H9 (cell line): ENCODE measurements around the gene NRXN2. TPM values are rescaled to one million over a fixed set of nuclear protein-coding genes. Genes with fewer than 3 reads are reported as not detected.
A peak's percentile ranks its signal among the peaks of the same experiment; 100 is the strongest.

Source experiments
- DNase-seq: peaks from one replicate; pipeline ENCODE4 v3.0.0-alpha.2; 2017
- H2AFZ ChIP-seq: one replicate; pipeline ENCODE4 v1.6.1; 2013; ENCODE audit warnings: mild to moderate bottlenecking, low read length, control low read depth, moderate library complexity
- H2AK5ac ChIP-seq: 2 replicates; pipeline ENCODE4 v1.6.1; 2013; ENCODE audit warnings: low read length, control low read depth, mixed read lengths; ENCODE audit not compliant: insufficient read length
- H2BK120ac ChIP-seq: one replicate; pipeline ENCODE4 v1.6.1; 2013; ENCODE audit warnings: low read depth, mild to moderate bottlenecking, low read length, control low read depth, inconsistent platforms; ENCODE audit not compliant: poor library complexity, severe bottlenecking
- H2BK12ac ChIP-seq: 2 replicates; pipeline ENCODE4 v1.6.1; 2013; ENCODE audit warnings: low read length, control low read depth, mixed read lengths, low read depth; ENCODE audit not compliant: insufficient read length
- H2BK15ac ChIP-seq: 2 replicates; pipeline ENCODE4 v1.6.1; 2013; ENCODE audit warnings: low read depth, low read length, control low read depth
- H2BK20ac ChIP-seq: one replicate; pipeline ENCODE4 v1.6.1; 2013; ENCODE audit warnings: low read depth, mild to moderate bottlenecking, low read length, control low read depth, inconsistent platforms; ENCODE audit not compliant: poor library complexity, severe bottlenecking
- H2BK5ac ChIP-seq: 2 replicates; pipeline ENCODE4 v1.6.1; 2013; ENCODE audit warnings: low read length, control low read depth, mixed read lengths; ENCODE audit not compliant: insufficient read length
- H3K14ac ChIP-seq: 2 replicates; pipeline ENCODE4 v1.6.1; 2013; ENCODE audit warnings: low read length, control low read depth; ENCODE audit not compliant: insufficient read depth
- H3K18ac ChIP-seq: 2 replicates; pipeline ENCODE4 v1.6.1; 2013; ENCODE audit warnings: low read depth, mild to moderate bottlenecking, mixed read lengths, low read length, control low read depth; ENCODE audit not compliant: insufficient read length
- H3K23ac ChIP-seq: 2 replicates; pipeline ENCODE4 v1.6.1; 2013; ENCODE audit warnings: low read length, control low read depth, mixed read lengths, low read depth; ENCODE audit not compliant: insufficient read length
- H3K23me2 ChIP-seq: 2 replicates; pipeline ENCODE4 v1.6.1; 2013; ENCODE audit warnings: low read depth, mild to moderate bottlenecking, mixed read lengths, low read length, control low read depth; ENCODE audit not compliant: insufficient read length, poor library complexity, severe bottlenecking
- H3K27ac ChIP-seq: 2 replicates; pipeline ENCODE4 v1.5.1; 2013; ENCODE audit warnings: low read length, control low read depth, mixed read lengths, low read depth; ENCODE audit not compliant: insufficient read length
- H3K27me3 ChIP-seq: 2 replicates; pipeline ENCODE4 v1.6.1; 2013; ENCODE audit warnings: low read length, control low read depth, inconsistent platforms; ENCODE audit not compliant: insufficient read depth
- H3K4ac ChIP-seq: 2 replicates; pipeline ENCODE4 v1.6.1; 2013; ENCODE audit warnings: low read depth, mild to moderate bottlenecking, control low read depth, inconsistent platforms, low read length, moderate library complexity
- H3K4me1 ChIP-seq: 2 replicates; pipeline ENCODE4 v1.6.1; 2013; ENCODE audit warnings: low read length, control low read depth, inconsistent platforms; ENCODE audit not compliant: insufficient read depth
- H3K4me2 ChIP-seq: 2 replicates; pipeline ENCODE4 v1.6.1; 2013; ENCODE audit warnings: low read length, control low read depth, mixed read lengths; ENCODE audit not compliant: insufficient read length, insufficient read depth
- H3K56ac ChIP-seq: 2 replicates; pipeline ENCODE4 v1.6.1; 2013; ENCODE audit warnings: low read depth, mild to moderate bottlenecking, mixed read lengths, low read length, control low read depth; ENCODE audit not compliant: insufficient read length
- H3K79me1 ChIP-seq: 2 replicates; pipeline ENCODE4 v1.6.1; 2013; ENCODE audit warnings: low read depth, mild to moderate bottlenecking, moderate library complexity, low read length, control low read depth, inconsistent platforms; ENCODE audit not compliant: insufficient read depth, poor library complexity, severe bottlenecking
- H3K79me2 ChIP-seq: 2 replicates; pipeline ENCODE4 v1.6.1; 2013; ENCODE audit warnings: low read length, control low read depth, inconsistent platforms; ENCODE audit not compliant: insufficient read depth
- H3K9ac ChIP-seq: 2 replicates; pipeline ENCODE4 v1.6.1; 2013; ENCODE audit warnings: low read length, control low read depth, mixed read lengths; ENCODE audit not compliant: insufficient read length; ENCODE audit errors: extremely low read depth
- H3K9me3 ChIP-seq: one replicate; pipeline ENCODE4 v1.6.1; 2013; ENCODE audit warnings: low read depth, low read length, inconsistent platforms; ENCODE audit not compliant: control insufficient read depth
- H3T11ph ChIP-seq: one replicate; pipeline ENCODE4 v1.6.1; 2013; ENCODE audit warnings: mild to moderate bottlenecking, low read length, control low read depth, inconsistent platforms
- H4K20me1 ChIP-seq: one replicate; pipeline ENCODE4 v1.6.1; 2013; ENCODE audit not compliant: control insufficient read depth, insufficient read length, insufficient read depth
- H4K5ac ChIP-seq: 2 replicates; pipeline ENCODE4 v1.6.1; 2013; ENCODE audit warnings: low read depth, mild to moderate bottlenecking, mixed read lengths, low read length, control low read depth; ENCODE audit not compliant: insufficient read length
- H4K8ac ChIP-seq: replicated peaks from 2 replicates; pipeline ENCODE4 v1.6.1; 2013; ENCODE audit warnings: low read length, control low read depth, mixed read lengths, low read depth; ENCODE audit not compliant: insufficient read length
- H4K91ac ChIP-seq: 2 replicates; pipeline ENCODE4 v1.6.1; 2013; ENCODE audit warnings: low read depth, mild to moderate bottlenecking, moderate library complexity, mixed read lengths, low read length, control low read depth; ENCODE audit not compliant: insufficient read length
- H3K27ac Mint-ChIP-seq, 3 experiments: 2 replicates in 2 of 3; 3 replicates in 1 of 3; pipeline ENCODE4 v1.8.0; 2020 to 2021; ENCODE audit warnings: mixed read lengths in 3 of 3, mild to moderate bottlenecking in 1 of 3, moderate library complexity in 1 of 3
- H3K27me3 Mint-ChIP-seq: 2 replicates; pipeline ENCODE4 v1.8.0; 2021; ENCODE audit warnings: low read depth, mild to moderate bottlenecking, moderate library complexity, mixed read lengths
- H3K36me3 Mint-ChIP-seq, 3 experiments: 2 replicates in 2 of 3; 3 replicates in 1 of 3; pipeline ENCODE4 v1.8.0; 2020 to 2021; ENCODE audit warnings: low read depth in 3 of 3, mixed read lengths in 3 of 3; ENCODE audit not compliant: insufficient read depth in 1 of 3
- H3K4me1 Mint-ChIP-seq, 2 experiments: 2 replicates each; pipeline ENCODE4 v1.8.0; 2020; ENCODE audit warnings: mixed read lengths in 2 of 2
- H3K4me3 Mint-ChIP-seq, 2 experiments: 2 replicates in 1 of 2; 3 replicates in 1 of 2; pipeline ENCODE4 v1.8.0; 2020 to 2021; ENCODE audit warnings: mild to moderate bottlenecking in 2 of 2, mixed read lengths in 2 of 2, moderate library complexity in 1 of 2
- H3K9me3 Mint-ChIP-seq, 2 experiments: 2 replicates in 1 of 2; 3 replicates in 1 of 2; pipeline ENCODE4 v1.8.0; 2020; ENCODE audit warnings: mild to moderate bottlenecking in 2 of 2, mixed read lengths in 2 of 2, moderate library complexity in 1 of 2
- CTCF ChIP-seq: fragments of 200-600 bp; sonication (generic); conservative IDR thresholded peaks from 3 replicates; pipeline ENCODE4 v1.8.0; 2021; ENCODE audit warnings: antibody characterized with exemption, mild to moderate bottlenecking
- WGBS: extraction: QIAGEN DNeasy Blood & Tissue Kit; methylation state at CpG from one replicate; pipeline ENCODE4 v1.1.7; 2013; ENCODE audit warnings: missing lambda C conversion rate, low lambda C conversion rate, mixed read lengths; ENCODE audit not compliant: insufficient read length; ENCODE audit errors: extremely low coverage; 5-methylcytosine and 5-hydroxymethylcytosine counted together
- total RNA-seq: library from RNA; stranded (reverse); gene quantifications from 2 replicates; pipeline ENCODE4 v1.2.1, GENCODE V29; 2021

Gene NRXN2
- total RNA-seq, 1 experiment from 2014 or later, result 3.9 TPM

- Histone ChIP-seq H3K79me2 (no peaks in the 10 kb centered on the region), H3K9ac (no peak overlapping the region), H3K56ac (no peak overlapping the region), H3K27me3 (peaks cover 5% of the 10 kb centered on the region; the same call in 1 of the 2 replicates), H2BK120ac (no peak overlapping the region), H3K4me2 (no peak overlapping the region), H3T11ph (no peak overlapping the region), H3K27ac (no peak overlapping the region), H3K4ac (no peak overlapping the region), H3K4me1 (no peaks in the 10 kb centered on the region; the same call in 1 of the 2 replicates), H3K23me2 (no peaks in the 10 kb centered on the region), H3K79me1 (no peaks in the 10 kb centered on the region), H4K5ac (no peak overlapping the region), H3K23ac (no peak overlapping the region), H3K9me3 (no peaks in the 10 kb centered on the region), H4K20me1 (no peaks in the 10 kb centered on the region), H2BK5ac (no peak overlapping the region), H2BK15ac (no peak overlapping the region), H2AK5ac (no peak overlapping the region), H3K18ac (no peak overlapping the region), H4K8ac (no peak overlapping the region), H2BK20ac (no peak overlapping the region), H4K91ac (no peak overlapping the region), H2AFZ (no peak overlapping the region), H3K14ac (no peak overlapping the region), H2BK12ac (no peak overlapping the region)
- WGBS, result no CpG with 5 or more reads among the region's 2 CpGs
- Mint-ChIP-seq H3K9me3 (peaks cover 0 to 3% of the 10 kb centered on the region in 2 experiments; a peak in 1 of 5 replicates), H3K4me3 (no peak overlapping the region), H3K27me3 (peaks cover 41% of the 10 kb centered on the region), H3K4me1 (peaks cover 17 to 34% of the 10 kb centered on the region in 2 experiments), H3K27ac (peak overlapping the region in 1 of 3 experiments; percentile 40; a peak in 1 of 7 replicates), H3K36me3 (peaks cover 0 to 4% (median 0%) of the 10 kb centered on the region in 3 experiments; a peak in 2 of 7 replicates)
- no peak for TF ChIP-seq CTCF
- DNase-seq, result no peak
Observed at GRCh38 chr11:64628596-64628995, 94.4 kb downstream of the NRXN2 start.
